HEK293 (cell line): ENCODE measurements around the gene AEBP1.

Source experiments
- CTCF ChIA-PET: fragments of 350-600 bp; formaldehyde crosslinking; extraction: SDS; loops from one replicate; lab custom pipeline; 2021; ENCODE audit warnings: antibody characterized with exemption; lab: Yijun Ruan, JAX
- POLR2A ChIA-PET: fragments of 300-600 bp; formaldehyde crosslinking; extraction: SDS; loops from one replicate; lab custom pipeline; 2020; ENCODE audit warnings: antibody characterized with exemption, inconsistent platforms; lab: Yijun Ruan, JAX
- H3K27ac ChIP-seq: fragments of 200-500 bp; sonication (Bioruptor generic); 2 replicates; pipeline ENCODE4 v1.5.1; 2014; ENCODE audit warnings: low read depth, low read length, control low read depth, inconsistent platforms; ENCODE audit errors: extremely low read depth
- H3K36me3 ChIP-seq, 2 experiments: fragments of 200-500 bp in 1 of 2; sonication (Bioruptor generic) in 1 of 2; 1 replicate in 1 of 2; 2 replicates in 1 of 2; pipeline ENCODE4 v1.5.1; 2014 to 2017; ENCODE audit warnings: inconsistent platforms in 2 of 2, low read length in 2 of 2; ENCODE audit not compliant: control insufficient read depth in 2 of 2, insufficient read depth in 1 of 2
- H3K4me1 ChIP-seq: fragments of 200-500 bp; sonication (Bioruptor generic); 2 replicates; pipeline ENCODE4 v1.5.1; 2014; ENCODE audit warnings: mild to moderate bottlenecking, low read length, inconsistent platforms; ENCODE audit not compliant: control insufficient read depth, insufficient read depth
- H3K4me3 ChIP-seq: 2 replicates; pipeline ENCODE4 v1.5.1; 2011; ENCODE audit warnings: low read depth, mild to moderate bottlenecking, control low read depth, low read length, moderate library complexity
- H3K9me3 ChIP-seq: fragments of 200-500 bp; sonication (Bioruptor generic); 2 replicates; pipeline ENCODE4 v1.5.1; 2014; ENCODE audit warnings: low read depth, low read length, inconsistent platforms; ENCODE audit not compliant: control insufficient read depth, insufficient read depth
- EGR2 ChIP-seq: fragments of 450-650 bp; formaldehyde crosslinking; IDR thresholded peaks from 2 replicates; pipeline ENCODE4 v1.5.1; 2016; ENCODE audit warnings: low read depth, missing biosample characterization, missing genetic modification characterization
- GLI4 ChIP-seq: fragments of 450-650 bp; formaldehyde crosslinking; IDR thresholded peaks from 2 replicates; pipeline ENCODE4 v1.5.1; 2016; ENCODE audit warnings: missing biosample characterization, missing genetic modification characterization
- PRDM2 ChIP-seq: fragments of 450-650 bp; formaldehyde crosslinking; IDR thresholded peaks from 2 replicates; pipeline ENCODE4 v1.5.1; 2016; ENCODE audit warnings: missing biosample characterization, missing genetic modification characterization, borderline replicate concordance
- WT1 ChIP-seq: fragments of 450-650 bp; formaldehyde crosslinking; IDR thresholded peaks from 2 replicates; pipeline ENCODE4 v1.5.1; 2016; ENCODE audit warnings: missing biosample characterization, missing genetic modification characterization
- ZFHX2 ChIP-seq: fragments of 450-650 bp; formaldehyde crosslinking; conservative IDR thresholded peaks from 2 replicates; pipeline ENCODE4 v1.5.1; 2016; ENCODE audit warnings: missing biosample characterization, missing genetic modification characterization
- ZFP69B ChIP-seq: fragments of 450-650 bp; formaldehyde crosslinking; IDR thresholded peaks from 2 replicates; pipeline ENCODE4 v1.5.1; 2016; ENCODE audit warnings: missing biosample characterization, missing genetic modification characterization
- ZIC2 ChIP-seq: fragments of 450-650 bp; formaldehyde crosslinking; IDR thresholded peaks from 2 replicates; pipeline ENCODE4 v1.5.1; 2016; ENCODE audit warnings: missing biosample characterization, missing genetic modification characterization
- ZNF121 ChIP-seq: fragments of 450-650 bp; formaldehyde crosslinking; IDR thresholded peaks from 2 replicates; pipeline ENCODE4 v1.5.1; 2016; ENCODE audit warnings: missing biosample characterization, missing genetic modification characterization
- ZNF266 ChIP-seq: fragments of 450-650 bp; formaldehyde crosslinking; IDR thresholded peaks from 2 replicates; pipeline ENCODE4 v1.5.1; 2016; ENCODE audit warnings: missing biosample characterization, missing genetic modification characterization, low read depth
- ZNF366 ChIP-seq: fragments of 450-650 bp; formaldehyde crosslinking; conservative IDR thresholded peaks from 2 replicates; pipeline ENCODE4 v1.5.1; 2016; ENCODE audit warnings: missing biosample characterization, missing genetic modification characterization
- ZNF416 ChIP-seq: fragments of 450-650 bp; formaldehyde crosslinking; IDR thresholded peaks from 2 replicates; pipeline ENCODE4 v1.5.1; 2016; ENCODE audit warnings: missing biosample characterization, missing genetic modification characterization
- ZNF521 ChIP-seq: fragments of 450-650 bp; formaldehyde crosslinking; IDR thresholded peaks from 2 replicates; pipeline ENCODE4 v1.5.1; 2017; ENCODE audit warnings: missing biosample characterization, mild to moderate bottlenecking, missing genetic modification characterization
- ZNF558 ChIP-seq: fragments of 450-650 bp; formaldehyde crosslinking; IDR thresholded peaks from 2 replicates; pipeline ENCODE4 v1.5.1; 2016; ENCODE audit warnings: missing biosample characterization, missing genetic modification characterization
- ZNF600 ChIP-seq: fragments of 450-650 bp; formaldehyde crosslinking; IDR thresholded peaks from 2 replicates; pipeline ENCODE4 v1.5.1; 2016; ENCODE audit warnings: missing biosample characterization, missing genetic modification characterization
- ZNF645 ChIP-seq: fragments of 450-650 bp; formaldehyde crosslinking; IDR thresholded peaks from 2 replicates; pipeline ENCODE4; 2016; ENCODE audit warnings: missing biosample characterization, missing genetic modification characterization
- ZNF664 ChIP-seq: fragments of 450-650 bp; formaldehyde crosslinking; IDR thresholded peaks from 2 replicates; pipeline ENCODE4 v1.5.1; 2016; ENCODE audit warnings: missing biosample characterization, missing genetic modification characterization
- ZNF704 ChIP-seq: fragments of 450-650 bp; formaldehyde crosslinking; IDR thresholded peaks from 2 replicates; pipeline ENCODE4 v1.5.1; 2016; ENCODE audit warnings: missing biosample characterization, missing genetic modification characterization
- ZSCAN16 ChIP-seq: fragments of 450-650 bp; formaldehyde crosslinking; IDR thresholded peaks from 2 replicates; pipeline ENCODE4 v1.5.1; 2016; ENCODE audit warnings: missing biosample characterization, missing genetic modification characterization
- ZSCAN30 ChIP-seq: fragments of 450-650 bp; IDR thresholded peaks from 2 replicates; pipeline ENCODE4 v1.5.1; 2018; ENCODE audit warnings: missing biosample characterization, mild to moderate bottlenecking, missing genetic modification characterization, moderate library complexity
- TF ChIP-seq, protein P1 (sequence below): fragments of 450-650 bp; formaldehyde crosslinking; IDR thresholded peaks from 2 replicates; pipeline ENCODE4 v1.5.1; 2016; ENCODE audit warnings: missing biosample characterization, missing genetic modification characterization

AEBP1 gene

GRCh38 chr7:44120395-44120794 is 16.2 kb downstream of the AEBP1 start:
- Histone ChIP-seq H3K27ac (no peak overlapping the region), H3K36me3 (peaks cover 12 to 63% of the 10 kb centered on the region in 2 experiments), H3K4me1 (no peaks in the 10 kb centered on the region), H3K4me3 (no peak overlapping the region), H3K9me3 (no peaks in the 10 kb centered on the region)
- peak; percentile 75 for TF ChIP-seq EGR2 (tag by site-specific recombination)
- TF ChIP-seq ZIC2 (tag by site-specific recombination), result peak; percentile 13; the same call in 1 of the 2 replicates
- TF ChIP-seq ZNF266, result no peak
- no peak for TF ChIP-seq ZNF521 (tag by site-specific recombination)
- TF ChIP-seq ZSCAN16, result no peak
- no peak for TF ChIP-seq ZNF600 (tag by site-specific recombination)
- TF ChIP-seq ZNF645 (tag by site-specific recombination), result no peak
- no peak for TF ChIP-seq ZNF558 (tag by site-specific recombination)
- TF ChIP-seq GLI4 (tag by site-specific recombination), result no peak
- no peak for TF ChIP-seq ZSCAN30
- no peak for TF ChIP-seq WT1 (tag by site-specific recombination)
- TF ChIP-seq ZNF121 (tag by site-specific recombination), result no peak
- TF ChIP-seq, protein P1, sequence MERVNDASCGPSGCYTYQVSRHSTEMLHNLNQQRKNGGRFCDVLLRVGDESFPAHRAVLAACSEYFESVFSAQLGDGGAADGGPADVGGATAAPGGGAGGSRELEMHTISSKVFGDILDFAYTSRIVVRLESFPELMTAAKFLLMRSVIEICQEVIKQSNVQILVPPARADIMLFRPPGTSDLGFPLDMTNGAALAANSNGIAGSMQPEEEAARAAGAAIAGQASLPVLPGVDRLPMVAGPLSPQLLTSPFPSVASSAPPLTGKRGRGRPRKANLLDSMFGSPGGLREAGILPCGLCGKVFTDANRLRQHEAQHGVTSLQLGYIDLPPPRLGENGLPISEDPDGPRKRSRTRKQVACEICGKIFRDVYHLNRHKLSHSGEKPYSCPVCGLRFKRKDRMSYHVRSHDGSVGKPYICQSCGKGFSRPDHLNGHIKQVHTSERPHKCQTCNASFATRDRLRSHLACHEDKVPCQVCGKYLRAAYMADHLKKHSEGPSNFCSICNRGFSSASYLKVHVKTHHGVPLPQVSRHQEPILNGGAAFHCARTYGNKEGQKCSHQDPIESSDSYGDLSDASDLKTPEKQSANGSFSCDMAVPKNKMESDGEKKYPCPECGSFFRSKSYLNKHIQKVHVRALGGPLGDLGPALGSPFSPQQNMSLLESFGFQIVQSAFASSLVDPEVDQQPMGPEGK (tag by site-specific recombination), result no peak
- no peak for TF ChIP-seq ZNF416 (tag by site-specific recombination)
- no peak for TF ChIP-seq ZNF664
- no peak for TF ChIP-seq PRDM2
- no peak for TF ChIP-seq ZNF704 (tag by site-specific recombination)
- TF ChIP-seq ZNF366 (tag by site-specific recombination), result no peak
- peak; percentile 80 for TF ChIP-seq ZFHX2 (tag by site-specific recombination)
- TF ChIP-seq ZFP69B (tag by site-specific recombination), result no peak
- CTCF ChIA-PET, result no interaction called here
- POLR2A ChIA-PET, result no interaction called here
